Endothelial cell of umbilical vein (primary cell): Measurements from ENCODE around the gene TSPAN5. TPM values are rescaled to one million over a fixed set of nuclear protein-coding genes. Genes with fewer than 3 reads are reported as not detected.

Experiments
- BruUV-seq: library from RNA; stranded (reverse); fragments of 400-500 nt; replicated peaks from 2 replicates; lab custom pipeline; 2021; lab: Mats Ljungman, UMichigan
- CTCF ChIA-PET: fragments of 300-600, 350-600 bp; sonication (Branson Sonifier 250); formaldehyde crosslinking; loops from one replicate; lab custom pipeline; 2021; ENCODE audit warnings: antibody characterized with exemption, inconsistent platforms; lab: Charles Lee
- POLR2A ChIA-PET: fragments of 300-600, 350-600 bp; sonication (Branson Sonifier 250); formaldehyde crosslinking; loops from one replicate; lab custom pipeline; 2021; ENCODE audit warnings: antibody characterized with exemption, inconsistent platforms; lab: Charles Lee
- DNase-seq: peaks from one replicate; pipeline ENCODE4 v3.0.0-alpha.2; 2011; ENCODE audit warnings: low read depth, low spot score
- FAIRE-seq: peaks from 2 replicates; lab custom pipeline; 2011; peaks lifted over from hg19 to GRCh38; lab: Jason Lieb, UNC
- H2AFZ ChIP-seq: 2 replicates; pipeline ENCODE4 v1.6.0; 2012; ENCODE audit warnings: low read depth, low read length, control low read depth, inconsistent platforms
- H3K27ac ChIP-seq: 2 replicates; pipeline ENCODE4 v1.5.1; 2011; ENCODE audit warnings: low read depth, mild to moderate bottlenecking, control low read depth, low read length, moderate library complexity; ENCODE audit not compliant: insufficient read depth
- H3K27me3 ChIP-seq, 2 experiments: 2 replicates each; pipeline versions ENCODE4 v1.6.0 to v1.6.1; 2011; ENCODE audit warnings: low read length in 2 of 2, mixed read lengths in 1 of 2; ENCODE audit not compliant: control insufficient read depth in 2 of 2, insufficient read depth in 2 of 2
- H3K36me3 ChIP-seq, 2 experiments: 2 replicates in 1 of 2; 3 replicates in 1 of 2; pipeline ENCODE4 v1.5.1; 2011; ENCODE audit warnings: low read length in 2 of 2, mild to moderate bottlenecking in 1 of 2, moderate library complexity in 1 of 2; ENCODE audit not compliant: control insufficient read depth in 2 of 2, insufficient read depth in 2 of 2; ENCODE audit errors: extremely low read depth in 1 of 2
- H3K4me1 ChIP-seq: 3 replicates; pipeline ENCODE4 v1.5.1; 2011; ENCODE audit warnings: mild to moderate bottlenecking, low read length; ENCODE audit not compliant: control insufficient read depth, insufficient read depth; ENCODE audit errors: extremely low read depth
- H3K4me2 ChIP-seq: 2 replicates; pipeline ENCODE4 v1.6.1; 2011; ENCODE audit warnings: low read length, control low read depth, mixed read lengths; ENCODE audit not compliant: insufficient read depth
- H3K4me3 ChIP-seq, 3 experiments: fragments of 200-600 bp in 1 of 3; sonication (generic), shearing (Covaris generic) in 1 of 3; replicated peaks in 1 of 3; 2 replicates each; pipeline ENCODE4 v1.5.1; 2011 to 2016; ENCODE audit warnings: control low read depth in 3 of 3, low read length in 3 of 3, mild to moderate bottlenecking in 2 of 3, inconsistent platforms in 1 of 3, low read depth in 1 of 3, moderate library complexity in 1 of 3; ENCODE audit not compliant: insufficient read depth in 1 of 3
- H3K79me2 ChIP-seq: 2 replicates; pipeline ENCODE4 v1.6.0; 2012; ENCODE audit warnings: low read length, inconsistent platforms; ENCODE audit not compliant: control insufficient read depth, insufficient read depth
- H3K9ac ChIP-seq: replicated peaks from 2 replicates; pipeline ENCODE3; 2011; ENCODE audit warnings: low read length, control low read depth; ENCODE audit not compliant: insufficient read depth; ENCODE audit errors: extremely low read depth
- H3K9me1 ChIP-seq: replicated peaks from 3 replicates; pipeline ENCODE4 v1.6.0; 2011; ENCODE audit warnings: mild to moderate bottlenecking, low read length; ENCODE audit not compliant: control insufficient read depth, insufficient read depth; ENCODE audit errors: extremely low read depth
- H3K9me3 ChIP-seq: replicated peaks from 2 replicates; pipeline ENCODE4 v1.5.1; 2012; ENCODE audit warnings: low read length, inconsistent platforms; ENCODE audit not compliant: control insufficient read depth, insufficient read depth
- H4K20me1 ChIP-seq: replicated peaks from 2 replicates; pipeline ENCODE3; 2011; ENCODE audit warnings: mild to moderate bottlenecking, low read length; ENCODE audit not compliant: control insufficient read depth, insufficient read depth; ENCODE audit errors: extremely low read depth
- CTCF ChIP-seq, 2 donors: IDR thresholded peaks; 1 replicate in 1 of 2; 2 replicates in 1 of 2; pipeline ENCODE4 v1.5.1; 2011; ENCODE audit warnings: low read length in 2 of 2, mild to moderate bottlenecking in 2 of 2, moderate library complexity in 2 of 2, control low read depth in 1 of 2, inconsistent platforms in 1 of 2, low read depth in 1 of 2; ENCODE audit not compliant: insufficient read depth in 1 of 2; ENCODE audit errors: extremely low read depth in 1 of 2
- EZH2 ChIP-seq: IDR thresholded peaks from 2 replicates; pipeline ENCODE4 v1.6.1; 2012; ENCODE audit warnings: borderline replicate concordance, low read depth, mild to moderate bottlenecking, moderate library complexity, low read length, inconsistent platforms; ENCODE audit not compliant: severe bottlenecking
- GATA2 ChIP-seq: IDR thresholded peaks from 2 replicates; pipeline ENCODE4 v1.7.0; 2011; ENCODE audit warnings: low read depth, mild to moderate bottlenecking, moderate library complexity, mixed read lengths, low read length; ENCODE audit not compliant: insufficient read length, insufficient read depth
- JUN ChIP-seq: IDR thresholded peaks from 2 replicates; pipeline ENCODE4 v1.6.1; 2011; ENCODE audit warnings: borderline replicate concordance, low read depth; ENCODE audit not compliant: insufficient read length, insufficient read depth
- MAX ChIP-seq: IDR thresholded peaks from 2 replicates; pipeline ENCODE4 v1.6.1; 2011; ENCODE audit not compliant: insufficient read depth, insufficient read length
- MYC ChIP-seq: IDR thresholded peaks from one replicate; pipeline ENCODE4 v1.6.1; 2011; ENCODE audit warnings: mild to moderate bottlenecking, low read depth, low read length
- POLR2AphosphoS5 ChIP-seq: IDR thresholded peaks from 2 replicates; pipeline ENCODE4 v1.6.1; 2012; ENCODE audit warnings: low read depth, mild to moderate bottlenecking, control low read depth, low read length, moderate library complexity; ENCODE audit not compliant: insufficient read depth
- dilution Hi-C: fragments of 300-500 bp; cut with MboI; formaldehyde crosslinking; loops from one replicate; pipeline ENCODE4 v1.15.0; 2019; ENCODE audit warnings: low sequenced_read_pairs; ENCODE audit not compliant: extremely low pct_ligation_motif_present
- intact Hi-C: fragments of 100-400 bp; cut with micrococcal nuclease; formaldehyde crosslinking; loops from one replicate; pipeline ENCODE4 v1.10.0; 2022
- polyA plus RNA-seq, 4 experiments: library from polyadenylated mRNA; depleted of rRNA in 3 of 4; stranded (reverse) in 3 of 4; unstranded in 1 of 4; fragments of >200 nt; gene quantifications; 2 replicates each; pipeline versions ENCODE4 v1.2.1 to v1.2.3, GENCODE V29; 2011 to 2012; ENCODE audit warnings: missing spikeins in 1 of 4
- total RNA-seq: library from RNA; stranded (reverse); gene quantifications from 2 replicates; pipeline ENCODE4 v1.2.3, GENCODE V29; 2021

TSPAN5 gene
- total and polyA plus RNA-seq, 2 donors (not counting 3 experiments of a cell fraction or from before 2014, with no cell fraction given) = 45.1 to 50.2 TPM

DNA sequence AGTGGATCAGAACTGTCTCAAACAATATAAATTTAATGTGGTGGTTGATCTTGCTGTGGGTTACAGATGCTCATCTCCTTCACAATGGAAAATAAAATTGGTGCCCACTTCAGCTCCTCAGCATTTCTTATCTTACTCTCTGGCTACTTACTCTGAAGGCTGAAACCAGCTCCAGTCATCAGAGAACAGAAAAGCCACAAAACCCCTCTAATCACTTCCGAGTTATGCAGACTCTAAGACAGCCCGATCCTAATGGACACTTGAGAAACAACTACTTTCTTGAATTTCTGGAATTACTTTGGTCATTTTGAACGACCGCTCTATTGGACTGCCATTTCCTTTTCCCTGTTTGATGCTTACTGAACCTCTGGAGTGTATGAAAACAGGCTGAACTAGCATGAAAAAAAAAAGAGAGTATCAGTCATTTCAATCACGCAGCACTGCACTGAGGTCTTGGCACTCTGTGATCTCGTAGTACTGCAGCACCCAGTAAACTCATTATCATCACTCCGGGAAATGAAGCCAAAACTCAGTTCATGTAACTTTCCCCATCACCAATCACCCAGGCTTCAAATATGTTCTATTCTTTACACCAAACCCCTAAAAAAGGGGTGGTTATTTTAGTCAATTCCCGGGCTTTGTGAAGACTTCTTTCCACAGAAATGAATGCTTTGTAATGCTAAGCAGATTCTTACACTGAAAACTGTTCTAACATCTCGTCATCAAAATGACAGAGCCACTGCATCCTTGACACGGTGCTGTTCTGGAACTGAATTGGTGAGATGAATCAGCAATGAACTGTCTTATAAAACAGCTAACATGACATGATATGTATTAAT is 54.5 kb downstream of the TSPAN5 start:
- Histone ChIP-seq H3K36me3 (no peaks in the 10 kb centered on the region), H3K4me1 (peaks cover 3% of the 10 kb centered on the region), H2AFZ (no peak overlapping the region), H3K9me3 (no peaks in the 10 kb centered on the region), H3K27me3 (no peaks in the 10 kb centered on the region), H3K4me2 (no peak overlapping the region), H3K27ac (no peak overlapping the region), H4K20me1 (no peaks in the 10 kb centered on the region), H3K9ac (no peak overlapping the region), H3K79me2 (peaks cover 59% of the 10 kb centered on the region), H3K4me3 (no peak overlapping the region), H3K9me1 (no peaks in the 10 kb centered on the region)
- dilution Hi-C loops = no loop called here
- no peak for TF ChIP-seq JUN
- ChIA-PET CTCF (interaction anchor here (1.4 kb wide), 1 partner anchor 136 kb away, joined by 3 read pairs; no protein-coding TSS in a partner anchor), POLR2A (no interaction called here)
- FAIRE-seq = no peak
- no TSS peak for BruUV-seq
- intact Hi-C loops = no loop called here
- DNase-seq = no peak

DNA sequence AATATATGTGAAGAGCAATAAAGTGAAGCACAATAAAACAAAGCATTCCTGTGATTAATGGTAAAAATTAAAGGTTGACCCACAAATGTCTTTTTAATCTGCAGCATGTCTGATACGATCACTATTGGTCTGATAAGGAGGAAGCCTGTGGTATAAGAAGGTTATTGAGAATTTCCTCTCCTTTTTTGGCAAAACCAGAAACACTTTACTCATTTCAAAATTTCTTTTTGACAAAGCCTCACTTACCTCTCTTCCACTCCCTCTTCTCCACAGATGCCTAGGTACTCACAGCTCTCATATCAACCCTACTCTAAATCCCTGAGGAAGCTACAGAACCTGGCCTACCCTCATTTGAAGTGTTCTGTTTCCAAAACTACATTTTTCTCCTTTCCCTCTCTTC is 56.1 kb downstream of the TSPAN5 start:
- intact Hi-C loops (no loop called here), dilution Hi-C loops (no loop called here)
- Histone ChIP-seq H3K9ac (no peak overlapping the region), H2AFZ (no peak overlapping the region), H3K9me1 (no peaks in the 10 kb centered on the region), H3K4me1 (peaks cover 3% of the 10 kb centered on the region), H3K4me2 (no peak overlapping the region), H3K9me3 (no peaks in the 10 kb centered on the region), H3K36me3 (no peaks in the 10 kb centered on the region), H3K4me3 (no peak overlapping the region), H4K20me1 (no peaks in the 10 kb centered on the region), H3K79me2 (peaks cover 48% of the 10 kb centered on the region), H3K27me3 (no peaks in the 10 kb centered on the region), H3K27ac (no peak overlapping the region)
- no TSS peak for BruUV-seq
- DNase-seq (no peak), FAIRE-seq (no peak)
- ChIA-PET CTCF (interaction anchor here (1.4 kb wide), 1 partner anchor 134 kb away, joined by 3 read pairs; no protein-coding TSS in a partner anchor), POLR2A (no interaction called here)
- TF ChIP-seq GATA2 = no peak
- no peak for TF ChIP-seq CTCF (IDR thresholded peaks at IDR 0.05; ENCODE audit: extremely low read depth in 1 of 2, insufficient read depth in 1 of 2, low read depth in 1 of 2, low read length in 2 of 2)
- TF ChIP-seq JUN = no peak
- no peak for TF ChIP-seq MYC
- TF ChIP-seq MAX = no peak
- no peak for TF ChIP-seq POLR2AphosphoS5
- no peak for TF ChIP-seq EZH2
